ENCODE measurements around the gene ATXN2. TPM values are rescaled to one million over a fixed set of nuclear protein-coding genes. Genes with fewer than 3 reads are reported as not detected.

The ATXN2 gene
- total RNA-seq, 2 experiments from 2014 or later, result 21.9 to 23.7 TPM

GRCh38 chr12:111414711-111415252, 184.3 kb downstream of the ATXN2 start:
- Histone ChIP-seq H3K36me3 (ENCODE audit: insufficient read depth, low read length) (peaks cover 25% of the 10 kb centered on the region), H3K9me3 (ENCODE audit: control insufficient read depth in 1 of 2, insufficient read depth in 1 of 2, low read length in 2 of 2) (no peaks in the 10 kb centered on the region), H3K27me3 (ENCODE audit: control insufficient read depth in 1 of 2, insufficient read depth in 2 of 2, low read length in 2 of 2) (no peaks in the 10 kb centered on the region), H3K4me1 (ENCODE audit: insufficient read depth, low read length) (peaks cover 60% of the 10 kb centered on the region), H3K4me3 (ENCODE audit: low read length) (no peak overlapping the region), H3K27ac (ENCODE audit: low read depth in 1 of 2, low read length in 2 of 2) (no peak overlapping the region)
- ATAC-seq (ENCODE audit: poor library complexity) (no peak), DNase-seq (no peak)
- POLR2A ChIA-PET, result interaction anchor here (1.4 kb wide), 1 partner anchor 20 kb away, joined by 5 read pairs; no protein-coding TSS in a partner anchor
- Mint-ChIP-seq H3K4me1 (ENCODE audit: low read depth) (peaks cover 53% of the 10 kb centered on the region), H3K27ac (peak overlapping the region; percentile 82), H3K36me3 (ENCODE audit: low read depth) (peaks cover 35% of the 10 kb centered on the region), H3K9me3 (no peaks in the 10 kb centered on the region), H3K27me3 (no peaks in the 10 kb centered on the region), H3K4me3 (no peak overlapping the region)
- intact Hi-C loops (cut with DNase I, micrococcal nuclease), result loop anchor here in 1 of 2 experiments (10.0 kb wide), 1 partner anchor 600 kb away; the partner anchor contains the start of genes ERP29 and TMEM116
- no peak for TF ChIP-seq CTCF (IDR thresholded peaks at IDR 0.05)
- CTCF ChIA-PET, result interaction anchor here (1.3 to 2.1 kb wide), 2 partner anchors 11 to 36 kb away, joined by 3 to 5 read pairs; no protein-coding TSS in a partner anchor

- no peak overlapping the region for H3K4me3 ChIP-seq (ENCODE audit: low read length)
- H3K4me1 ChIP-seq (ENCODE audit: insufficient read depth, low read length), result peaks cover 72% of the 10 kb centered on the region
- no peaks in the 10 kb centered on the region for H3K9me3 ChIP-seq (ENCODE audit: control insufficient read depth in 1 of 2, insufficient read depth in 1 of 2, low read length in 2 of 2)
- Mint-ChIP-seq H3K27me3 (no peaks in the 10 kb centered on the region), H3K27ac (peak overlapping the region; percentile 82), H3K4me3 (no peak overlapping the region), H3K4me1 (ENCODE audit: low read depth) (peaks cover 64% of the 10 kb centered on the region), H3K36me3 (ENCODE audit: low read depth) (peaks cover 27% of the 10 kb centered on the region), H3K9me3 (no peaks in the 10 kb centered on the region)
- H3K36me3 ChIP-seq (ENCODE audit: insufficient read depth, low read length), result peaks cover 13% of the 10 kb centered on the region
- H3K27ac ChIP-seq (ENCODE audit: low read depth in 1 of 2, low read length in 2 of 2), result no peak overlapping the region
- DNase-seq (no peak), ATAC-seq (ENCODE audit: poor library complexity) (no peak)
- CTCF ChIA-PET, result interaction anchor here (1.0 to 8.4 kb wide), 6 partner anchors 11 to 38 kb away, joined by 3 to 56 read pairs (median 4); no protein-coding TSS in a partner anchor
- H3K27me3 ChIP-seq (ENCODE audit: control insufficient read depth in 1 of 2, insufficient read depth in 2 of 2, low read length in 2 of 2), result no peaks in the 10 kb centered on the region
- no peak for TF ChIP-seq CTCF (IDR thresholded peaks at IDR 0.05)
- POLR2A ChIA-PET, result interaction anchor here (0.8 to 7.0 kb wide), 4 partner anchors 10 to 38 kb away, joined by 3 to 66 read pairs (median 8); no protein-coding TSS in a partner anchor
- intact Hi-C loops (cut with DNase I, micrococcal nuclease), result loop anchor here in 1 of 2 experiments (10.0 kb wide), 1 partner anchor 601 kb away; the partner anchor contains the start of genes ERP29 and TMEM116
Measured at GRCh38 chr12:111413442-111414086, 185.6 kb downstream of the ATXN2 start.

GRCh38 chr12:111412830-111413441, 186.2 kb downstream of the ATXN2 start:
- DNase-seq, result no peak
- peaks cover 27% of the 10 kb centered on the region for H3K36me3 Mint-ChIP-seq (ENCODE audit: low read depth)
- no peak for ATAC-seq (ENCODE audit: poor library complexity)
- Histone ChIP-seq H3K27ac (ENCODE audit: low read depth in 1 of 2, low read length in 2 of 2) (peak overlapping the region; percentile 39 to 67), H3K27me3 (ENCODE audit: control insufficient read depth in 1 of 2, insufficient read depth in 2 of 2, low read length in 2 of 2) (no peaks in the 10 kb centered on the region), H3K4me1 (ENCODE audit: insufficient read depth, low read length) (peaks cover 78% of the 10 kb centered on the region), H3K9me3 (ENCODE audit: control insufficient read depth in 1 of 2, insufficient read depth in 1 of 2, low read length in 2 of 2) (no peaks in the 10 kb centered on the region), H3K36me3 (ENCODE audit: insufficient read depth, low read length) (peaks cover 13% of the 10 kb centered on the region), H3K4me3 (ENCODE audit: low read length) (no peak overlapping the region)
- intact Hi-C loops (cut with DNase I, micrococcal nuclease), result loop anchor here in 1 of 2 experiments (10.0 kb wide), 1 partner anchor 602 kb away; the partner anchor contains the start of genes ERP29 and TMEM116
- H3K4me3 Mint-ChIP-seq, result no peak overlapping the region
- ChIA-PET POLR2A (interaction anchor here (1.6 to 7.0 kb wide), 5 partner anchors 9 to 39 kb away, joined by 6 to 66 read pairs (median 9); no protein-coding TSS in a partner anchor), CTCF (interaction anchor here (0.6 to 8.4 kb wide), 8 partner anchors 10 to 891 kb away, joined by 3 to 56 read pairs (median 3); no protein-coding TSS in a partner anchor)
- H3K27ac Mint-ChIP-seq, result peak overlapping the region; percentile 82
- H3K4me1 Mint-ChIP-seq (ENCODE audit: low read depth), result peaks cover 70% of the 10 kb centered on the region
- no peaks in the 10 kb centered on the region for H3K27me3 Mint-ChIP-seq
- H3K9me3 Mint-ChIP-seq, result no peaks in the 10 kb centered on the region
- TF ChIP-seq CTCF (IDR thresholded peaks at IDR 0.05), result no peak

Measured in CD4-positive, alpha-beta T cell (primary cell).